Measurements from ENCODE around the gene SLC43A3.

SLC43A3 gene

DNA sequence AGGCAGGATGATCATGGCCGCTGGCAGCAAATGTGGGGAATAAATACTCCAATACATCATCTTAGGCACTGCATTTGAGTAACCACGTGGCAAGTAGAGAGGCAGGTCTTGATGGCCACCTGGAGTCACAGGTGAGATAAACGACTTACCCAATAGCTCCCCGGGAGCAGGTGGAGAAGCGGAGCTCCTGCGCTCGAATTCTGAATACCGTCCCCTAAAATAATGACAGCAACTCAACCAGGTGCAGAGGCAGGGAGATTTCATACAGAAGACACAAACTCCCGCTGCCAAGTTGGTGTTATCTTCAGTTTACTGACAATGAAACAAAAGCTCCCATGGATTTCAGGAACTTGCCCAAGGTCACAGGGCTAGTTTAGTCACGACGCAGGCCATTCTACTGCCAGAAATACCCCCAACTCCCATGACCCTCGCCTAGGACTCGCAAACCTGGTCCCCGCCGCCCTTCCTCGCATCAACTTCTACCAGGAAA is 437 bp downstream of the SLC43A3 start:
- DNase-seq = no peak

DNA sequence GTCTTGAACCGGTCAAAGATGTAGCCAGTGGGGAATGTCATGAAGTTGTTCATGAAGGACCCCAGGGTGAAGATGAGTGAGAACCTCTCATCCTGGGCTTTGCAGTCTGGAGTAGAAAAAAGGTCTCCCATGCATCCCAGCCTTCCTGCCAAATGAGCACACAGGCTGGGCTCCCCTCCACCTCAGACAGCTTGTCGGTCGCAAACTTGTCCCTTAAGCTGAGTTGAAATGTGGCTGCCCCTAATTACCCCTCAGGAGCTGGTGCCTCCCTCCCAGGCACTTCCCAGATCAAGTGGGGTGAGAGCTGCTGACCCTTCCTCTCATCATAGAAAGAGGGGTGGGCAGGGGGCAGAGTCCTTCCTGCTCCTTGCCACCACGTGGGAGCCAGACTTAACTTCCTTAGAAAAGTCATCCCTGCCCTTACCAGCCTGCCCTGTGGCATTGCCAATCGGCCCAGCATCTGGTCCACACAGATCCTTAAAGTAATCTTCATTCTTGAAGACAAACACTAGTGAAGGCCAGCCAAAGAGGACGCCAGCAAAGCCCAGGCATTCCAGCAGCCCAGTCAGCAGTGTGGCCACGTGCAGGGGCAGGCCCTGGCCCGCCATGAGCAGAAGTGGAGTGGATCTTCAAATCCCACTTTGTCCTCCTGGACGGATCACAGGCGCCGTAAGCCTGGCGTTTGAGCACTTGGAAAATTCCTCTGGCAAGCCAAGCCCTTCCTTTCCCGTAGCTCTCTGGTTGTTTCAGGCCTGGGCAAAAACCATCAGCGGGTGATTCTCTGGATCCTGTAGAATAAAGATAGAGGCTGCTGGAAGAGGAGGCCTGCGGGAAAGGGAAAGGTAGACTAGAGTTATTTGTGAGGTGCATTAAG is 1.1 kb downstream of the SLC43A3 start:
- DNase-seq = no peak

- DNase-seq = peak; percentile 30
Observed at GRCh38 chr11:57424792-57425564, 1.9 kb downstream of the SLC43A3 start.

DNA sequence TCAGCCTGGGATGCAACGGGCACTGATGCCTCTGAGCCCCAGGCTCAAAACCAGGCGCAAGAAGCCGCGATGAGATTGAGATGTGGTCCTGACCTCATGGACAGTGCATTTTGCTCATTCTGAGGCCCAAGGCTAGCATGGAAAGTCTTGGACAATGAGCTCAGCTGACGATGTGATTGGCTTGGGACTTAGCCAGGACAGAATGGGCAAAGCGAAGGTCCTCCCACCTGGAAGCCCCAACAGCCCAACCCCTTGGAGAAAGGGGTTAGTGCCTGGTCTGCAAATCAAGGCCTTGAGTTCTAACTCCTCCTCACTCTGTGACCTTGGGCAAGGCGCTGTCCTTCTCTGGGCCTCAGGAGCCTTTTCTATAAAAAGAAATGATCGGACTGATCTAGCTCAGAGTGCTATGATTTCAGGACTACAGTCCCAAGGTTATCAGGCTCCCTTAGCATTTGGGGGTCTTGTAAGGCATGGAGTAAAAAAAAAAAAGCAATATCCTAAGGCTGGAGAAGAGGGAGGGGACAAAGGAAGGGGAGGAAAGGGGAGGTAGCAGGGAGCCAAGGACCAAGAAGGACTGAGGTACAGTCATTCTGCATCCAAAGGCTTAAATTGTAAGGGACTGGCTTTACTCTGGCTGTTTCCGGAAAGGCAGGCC is 2.7 kb downstream of the SLC43A3 start:
- no peak for DNase-seq

DNA sequence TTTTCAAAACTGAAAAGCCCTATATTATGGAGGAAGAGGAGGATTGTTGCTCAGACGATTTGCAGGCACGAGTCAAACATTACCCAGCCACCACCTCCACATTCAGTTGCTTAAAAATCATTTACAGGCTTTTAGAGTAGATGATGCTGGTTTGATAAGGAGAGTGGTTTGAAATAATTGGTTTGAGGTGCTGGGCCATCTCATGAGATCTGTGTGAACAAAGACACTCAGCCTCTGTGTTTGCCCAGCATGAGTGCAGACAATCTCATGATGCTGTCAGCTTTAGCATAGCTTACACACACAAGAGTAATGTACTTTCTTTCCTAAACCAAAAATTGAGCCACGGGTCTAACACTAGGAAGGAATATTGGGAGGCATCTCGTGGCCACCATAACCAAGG is 4.3 kb downstream of the SLC43A3 start:
- no peak for DNase-seq

DNA sequence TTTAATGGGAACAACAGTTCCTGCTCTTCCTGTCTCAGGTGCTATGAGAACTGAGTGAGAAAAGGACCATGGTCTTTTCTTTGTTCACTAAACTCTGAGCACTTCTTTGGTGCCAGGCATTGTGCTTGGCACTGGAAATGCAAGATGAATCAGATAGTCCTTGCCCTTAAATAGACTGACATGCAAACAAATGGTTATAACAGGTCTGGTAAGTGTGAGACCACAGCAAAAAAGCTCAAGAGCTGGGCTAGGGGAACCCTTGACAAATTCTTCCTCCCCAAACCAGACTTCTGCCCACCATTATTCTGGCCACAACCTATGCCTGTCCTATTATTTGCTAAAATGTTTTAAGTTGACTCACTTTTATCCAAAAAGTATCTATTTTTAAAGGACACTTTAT is 5.1 kb downstream of the SLC43A3 start:
- DNase-seq = no peak

GRCh38 chr11:57421066-57421465 is 5.9 kb downstream of the SLC43A3 start:
- DNase-seq = no peak

- no peak for DNase-seq
Observed at GRCh38 chr11:57419146-57419545, 7.8 kb downstream of the SLC43A3 start.

GRCh38 chr11:57418131-57418530 is 8.8 kb downstream of the SLC43A3 start:
- no peak for DNase-seq

- DNase-seq = no peak
Observed at GRCh38 chr11:57417056-57417455, 9.9 kb downstream of the SLC43A3 start.

DNA sequence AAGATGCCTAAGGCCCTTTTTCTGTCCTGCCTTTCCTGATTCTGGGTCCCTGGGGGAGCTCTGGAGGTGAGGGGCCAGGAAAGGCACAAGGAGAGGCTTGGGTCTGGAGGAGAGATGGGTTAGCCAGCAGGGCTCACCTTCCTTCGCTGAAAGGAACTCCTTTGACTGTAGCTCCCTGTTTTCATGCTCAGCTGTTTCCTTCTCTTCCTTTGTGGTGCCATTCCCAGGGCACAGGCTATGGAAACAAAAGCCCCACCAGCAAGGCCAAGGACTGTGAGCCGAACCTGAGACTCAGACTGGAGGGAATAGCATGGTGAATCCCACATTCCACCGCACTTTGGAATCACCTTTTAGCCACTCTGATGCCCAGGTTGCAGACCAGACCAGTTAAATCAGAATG is 10.5 kb downstream of the SLC43A3 start:
- DNase-seq = no peak

DNA sequence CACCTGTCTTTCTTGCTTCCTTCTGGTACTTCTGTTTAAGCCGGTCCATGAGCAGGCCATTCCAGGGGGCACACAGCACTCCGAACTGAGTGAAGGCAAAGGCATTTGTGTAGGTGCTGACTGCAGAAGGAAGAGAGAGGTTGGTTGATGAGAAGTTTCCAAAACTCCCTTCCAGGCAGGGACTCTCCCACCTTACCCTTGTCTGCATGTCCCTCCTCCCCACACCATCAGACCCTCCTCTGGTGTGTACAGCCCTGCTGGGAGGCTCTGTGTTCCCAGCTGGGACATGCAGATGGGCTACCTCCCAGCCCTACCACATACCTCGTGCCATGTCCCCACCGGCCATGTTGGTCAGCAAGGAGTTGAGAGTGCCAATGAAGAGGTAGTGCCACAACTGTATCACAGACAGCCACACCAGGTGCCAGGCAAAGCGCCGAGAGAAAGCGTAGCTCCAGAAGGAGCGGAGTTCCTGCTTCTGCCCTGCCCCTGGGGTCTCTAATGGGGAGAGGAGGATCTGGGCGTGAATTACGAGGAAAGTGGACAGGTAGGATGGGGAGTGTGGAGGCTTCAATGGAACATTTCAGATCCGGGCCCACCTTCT is 12.2 kb downstream of the SLC43A3 start:
- DNase-seq = no peak

- no peak for DNase-seq
Observed at GRCh38 chr11:57413681-57414080, 13.2 kb downstream of the SLC43A3 start.

- no peak for DNase-seq
Observed at GRCh38 chr11:57410287-57410686, 16.6 kb downstream of the SLC43A3 start.

- no peak for DNase-seq
Observed at GRCh38 chr11:57409321-57410100, 17.4 kb downstream of the SLC43A3 start.

GRCh38 chr11:57408771-57409170 is 18.1 kb downstream of the SLC43A3 start:
- no peak for DNase-seq

DNA sequence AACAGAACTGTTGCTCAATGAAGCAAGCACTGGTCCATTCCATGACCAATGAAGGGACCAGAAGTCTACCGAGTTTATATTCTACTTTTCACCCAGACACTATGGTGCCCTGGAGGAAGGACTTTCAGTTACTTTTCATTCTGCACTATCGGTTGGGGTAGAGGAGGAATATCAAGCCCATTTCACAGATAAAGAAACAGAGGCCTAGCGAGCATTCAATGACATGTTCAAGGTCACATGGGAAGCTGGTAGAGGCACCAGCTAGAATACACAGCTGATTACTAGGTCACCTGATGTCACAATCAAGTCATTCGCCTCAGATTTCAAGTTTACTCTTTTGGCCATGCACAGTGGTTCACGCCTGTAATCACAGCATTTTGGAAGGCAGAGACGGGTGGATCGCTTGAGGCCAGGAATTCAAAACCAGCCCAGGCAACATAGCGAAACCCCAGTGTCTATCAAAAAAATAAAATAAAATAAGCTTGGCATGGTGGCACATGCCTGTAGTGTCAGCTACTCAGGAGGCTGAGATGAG is 18.9 kb downstream of the SLC43A3 start:
- DNase-seq = no peak

GRCh38 chr11:57407010-57407920 is 19.7 kb downstream of the SLC43A3 start:
- no peak for DNase-seq

GRCh38 chr11:57406337-57406904 is 20.5 kb downstream of the SLC43A3 start:
- no peak for DNase-seq

DNA sequence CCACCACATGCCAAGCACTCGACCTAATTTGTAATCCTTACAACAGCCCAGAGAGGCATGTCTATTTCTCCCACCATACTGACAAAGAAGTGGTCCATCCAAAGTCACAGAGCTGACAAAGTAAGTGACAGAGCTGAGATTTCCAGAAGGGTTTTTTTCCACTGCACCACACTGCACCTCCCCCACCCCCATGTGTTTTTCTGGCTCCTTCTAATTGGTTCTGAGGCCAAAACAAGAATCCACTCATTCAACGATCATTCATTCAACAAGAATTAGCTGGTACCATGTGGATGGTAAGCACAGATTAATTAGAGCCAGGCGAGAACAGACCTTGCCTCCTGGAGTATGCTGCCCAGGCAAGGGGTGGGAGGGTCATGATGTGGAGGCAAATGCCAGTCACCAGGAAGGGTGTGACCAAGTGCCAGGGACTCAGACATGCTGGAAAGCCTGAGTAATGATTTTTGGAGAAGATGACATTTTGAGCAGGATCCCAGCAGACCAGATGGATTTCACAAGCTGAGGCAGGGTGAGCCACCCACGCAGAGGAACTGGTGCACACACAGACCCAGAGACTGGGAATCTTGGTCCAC is 21.6 kb downstream of the SLC43A3 start:
- DNase-seq = no peak

Data from NCI-H2029 (cell line).